GM12878 (cell line): ENCODE results near the gene PISD. TPM values are rescaled to one million over a fixed set of nuclear protein-coding genes. Genes with fewer than 3 reads are reported as not detected.

Source experiments
- ATAC-seq: fragments of 200-7000 bp; cut with Tn5 transposase; 3 replicates; pipeline ENCODE4 v1.9.1; 2020; ENCODE audit warnings: mild to moderate bottlenecking, moderate library complexity
- BruUV-seq: library from RNA; stranded (reverse); fragments of 400-500 nt; replicated peaks from 2 replicates; lab custom pipeline; 2021; lab: Mats Ljungman, UMichigan
- CTCF ChIA-PET: fragments of 300-600 bp; sonication (Branson Sonifier 250); formaldehyde crosslinking; extraction: SDS; loops from one replicate; lab custom pipeline; 2021; ENCODE audit warnings: inconsistent platforms; lab: Yijun Ruan, JAX
- POLR2A ChIA-PET: fragments of 350-600 bp; formaldehyde crosslinking; extraction: SDS; loops from one replicate; lab custom pipeline; 2021; ENCODE audit warnings: inconsistent platforms; lab: Charles Lee
- RAD21 ChIA-PET: fragments of 300-600 bp; sonication (Branson Sonifier 250); formaldehyde crosslinking; loops from one replicate; lab custom pipeline; 2023; ENCODE audit warnings: antibody characterized with exemption; ENCODE audit not compliant: unreplicated experiment; lab: Charles Lee
- SMC1A ChIA-PET: fragments of 300-600 bp; sonication (Branson Sonifier 250); formaldehyde crosslinking; loops from one replicate; lab custom pipeline; 2023; ENCODE audit not compliant: unreplicated experiment, uncharacterized antibody; lab: Charles Lee
- DNase-seq: peaks from one replicate; pipeline ENCODE4 v3.0.0-alpha.2; 2011; ENCODE audit warnings: low read depth, low spot score
- FAIRE-seq: peaks from 3 replicates; lab custom pipeline; 2011; peaks lifted over from hg19 to GRCh38; lab: Jason Lieb, UNC
- H2AFZ ChIP-seq: 2 replicates; pipeline ENCODE4 v1.6.0; 2011; ENCODE audit warnings: low read depth, low read length, control low read depth; ENCODE audit not compliant: control insufficient read depth
- H3K27ac ChIP-seq: 2 replicates; pipeline ENCODE4 v1.5.1; 2011; ENCODE audit warnings: control low read depth; ENCODE audit not compliant: control insufficient read depth, insufficient read depth
- H3K27me3 ChIP-seq, 2 experiments: replicated peaks in 1 of 2; 2 replicates each; pipeline versions ENCODE4 v1.6.0 to v1.6.1; 2011; ENCODE audit warnings: low read length in 1 of 2; ENCODE audit not compliant: control insufficient read depth in 2 of 2, insufficient read depth in 2 of 2
- H3K36me3 ChIP-seq, 2 experiments: 2 replicates each; pipeline ENCODE4 v1.5.1; 2011; ENCODE audit warnings: low read length in 1 of 2; ENCODE audit not compliant: control insufficient read depth in 2 of 2, insufficient read depth in 2 of 2
- H3K4me1 ChIP-seq: 2 replicates; pipeline ENCODE4 v1.6.1; 2011; ENCODE audit warnings: mild to moderate bottlenecking, low read length, moderate library complexity, mixed read lengths; ENCODE audit not compliant: control insufficient read depth, insufficient read depth
- H3K4me2 ChIP-seq: 2 replicates; pipeline ENCODE4 v1.6.0; 2011; ENCODE audit warnings: control low read depth; ENCODE audit not compliant: control insufficient read depth, insufficient read depth
- H3K4me3 ChIP-seq: fragments of 200-600 bp; sonication (generic); 2 replicates; pipeline ENCODE4 v1.5.1; 2016
- H3K79me2 ChIP-seq: 2 replicates; pipeline ENCODE4 v1.6.0; 2011; ENCODE audit warnings: low read length; ENCODE audit not compliant: control insufficient read depth, insufficient read depth
- H3K9ac ChIP-seq: 2 replicates; pipeline ENCODE4 v1.8.0; 2011; ENCODE audit warnings: low read length, control low read depth, mixed read lengths; ENCODE audit not compliant: control insufficient read depth, insufficient read depth
- H3K9me3 ChIP-seq: replicated peaks from 3 replicates; pipeline ENCODE4 v1.5.1; 2011; ENCODE audit warnings: mild to moderate bottlenecking, low read length; ENCODE audit not compliant: control insufficient read depth, insufficient read depth
- H4K20me1 ChIP-seq: 2 replicates; pipeline ENCODE4 v1.6.0; 2011; ENCODE audit not compliant: control insufficient read depth, insufficient read depth
- CBX5 ChIP-seq: sonication (generic); IDR thresholded peaks from 2 replicates; pipeline ENCODE4 v1.6.1; 2016; ENCODE audit warnings: low read depth, moderate library complexity, mild to moderate bottlenecking, inconsistent platforms
- HDAC6 ChIP-seq: fragments of 200-600 bp; sonication (generic); IDR thresholded peaks from one replicate; pipeline ENCODE4 v1.8.0; 2017; ENCODE audit warnings: antibody characterized with exemption; ENCODE audit not compliant: unreplicated experiment
- MXI1 ChIP-seq: fragments of 150-350 bp; IDR thresholded peaks from 2 replicates; pipeline ENCODE4 v1.6.1; 2011; ENCODE audit warnings: low read depth, mild to moderate bottlenecking, inconsistent platforms, low read length, improper control_type of control experiment
- POLR2AphosphoS2 ChIP-seq: IDR thresholded peaks from 2 replicates; pipeline ENCODE4 v1.6.1; 2011; ENCODE audit warnings: low read depth, mild to moderate bottlenecking, low read length, improper control_type of control experiment, moderate library complexity
- ZNF592 ChIP-seq: fragments of 450-650 bp; IDR thresholded peaks from 2 replicates; pipeline ENCODE4 v1.6.1; 2017; ENCODE audit warnings: mild to moderate bottlenecking, moderate library complexity
- ZNF687 ChIP-seq: fragments of 450-650 bp; IDR thresholded peaks from 2 replicates; pipeline ENCODE4 v1.6.1; 2017; ENCODE audit warnings: mild to moderate bottlenecking, moderate library complexity
- WGBS: methylation state at CpG from one replicate; pipeline ENCODE4 v1.1.6; 2016; ENCODE audit warnings: low lambda C conversion rate; ENCODE audit not compliant: insufficient replicate concordance, insufficient coverage; ENCODE audit errors: missing lambda C conversion rate; 5-methylcytosine and 5-hydroxymethylcytosine counted together
- in situ Hi-C: fragments of 300-500 bp; cut with MboI; formaldehyde crosslinking; loops from 9 replicates; pipeline ENCODE4 v1.14.3; 2018; ENCODE audit warnings: mixed read lengths
- intact Hi-C: fragments of 100-400 bp; cut with micrococcal nuclease; formaldehyde crosslinking; loops from one replicate; pipeline ENCODE4 v1.14.2; 2022; ENCODE audit not compliant: unreplicated experiment
- polyA plus RNA-seq, 11 experiments: library from polyadenylated mRNA; depleted of rRNA in 4 of 11; unstranded in 6 of 11; stranded (reverse) in 5 of 11; fragments of >200 nt; fragmentation: Nextera tagmentation in 4 of 11; fragmentation: Illumina TruSeq in 1 of 11; extraction: Ambion mirVana in 4 of 11; extraction: Trizol in 1 of 11; gene quantifications; 1 replicate in 1 of 11; 2 replicates in 10 of 11; pipeline versions ENCODE4 v1.2.1 to v1.2.3, GENCODE V29; 2011 to 2016; ENCODE audit warnings: inconsistent platforms in 2 of 11, missing spikeins in 2 of 11, low read depth in 1 of 11
- total RNA-seq, 4 experiments: library from RNA; depleted of rRNA in 3 of 4; stranded (reverse); fragments of >200 nt in 3 of 4; fragmentation: Illumina TruSeq in 1 of 4; extraction: Trizol in 1 of 4; gene quantifications; 2 replicates each; pipeline versions ENCODE4 v1.2.1 to v1.2.3, GENCODE V29; 2013 to 2021

PISD gene
- total and polyA plus RNA-seq, 10 of the 15 experiments (the other 5 are each of a cell fraction or from before 2014, with no cell fraction given): 25.8 to 62.7 (median 45.8) TPM

GRCh38 chr22:31620756-31621480 is 41.1 kb downstream of the PISD start:
- DNase-seq (no peak), ATAC-seq (no peak), FAIRE-seq (no peak)
- ChIA-PET RAD21 (no interaction called here), POLR2A (no interaction called here), CTCF (no interaction called here), SMC1A (interaction anchor here (1.0 kb wide), 1 partner anchor 10 kb away, joined by 4 read pairs; no protein-coding TSS in a partner anchor)
- peaks cover 25 to 76% of the 10 kb centered on the region in 2 experiments for H3K36me3 ChIP-seq
- BruUV-seq: no TSS peak
- H3K4me3 ChIP-seq: no peak overlapping the region
- H3K27me3 ChIP-seq: no peaks in the 10 kb centered on the region
- peaks cover 11% of the 10 kb centered on the region for H3K4me1 ChIP-seq
- H3K9me3 ChIP-seq: no peaks in the 10 kb centered on the region
- H4K20me1 ChIP-seq: peaks cover 6% of the 10 kb centered on the region; the same call in 1 of the 2 replicates
- H3K27ac ChIP-seq: no peak overlapping the region
- no peak overlapping the region for H3K4me2 ChIP-seq
- TF ChIP-seq HDAC6: no peak
- TF ChIP-seq POLR2AphosphoS2: peak; percentile 46; the same call in 1 of the 2 replicates
- no peak overlapping the region for H3K9ac ChIP-seq
- in situ Hi-C loops: no loop called here
- 87% methylated on average over 17 of the region's 20 CpGs for WGBS
- H3K79me2 ChIP-seq: peaks cover 11% of the 10 kb centered on the region
- H2AFZ ChIP-seq: no peak overlapping the region
- intact Hi-C loops: no loop called here

GRCh38 chr22:31619611-31620300 is 42.3 kb downstream of the PISD start:
- RAD21 ChIA-PET: no interaction called here
- peaks cover 16% of the 10 kb centered on the region for H3K4me1 ChIP-seq
- no peak overlapping the region for H2AFZ ChIP-seq
- H3K9ac ChIP-seq: no peak overlapping the region
- CTCF ChIA-PET: no interaction called here
- DNase-seq (no peak), FAIRE-seq (no peak), ATAC-seq (no peak)
- H4K20me1 ChIP-seq: peaks cover 6% of the 10 kb centered on the region; the same call in 1 of the 2 replicates
- in situ Hi-C loops: no loop called here
- intact Hi-C loops: no loop called here
- H3K9me3 ChIP-seq: no peaks in the 10 kb centered on the region
- POLR2A ChIA-PET: no interaction called here
- no peak overlapping the region for H3K4me2 ChIP-seq
- 69% methylated on average over 14 of the region's 14 CpGs for WGBS
- H3K4me3 ChIP-seq: no peak overlapping the region
- H3K36me3 ChIP-seq: peaks cover 21 to 66% of the 10 kb centered on the region in 2 experiments; a peak in 3 of 4 replicates
- SMC1A ChIA-PET: no interaction called here
- peaks cover under 1% of the 10 kb centered on the region for H3K79me2 ChIP-seq
- H3K27ac ChIP-seq: no peak overlapping the region
- no peaks in the 10 kb centered on the region for H3K27me3 ChIP-seq
- BruUV-seq: no TSS peak
- TF ChIP-seq CBX5 (no peak), ZNF592 (no peak), ZNF687 (no peak), MXI1 (no peak)
